HG02588 (cell line): Measurements from ENCODE around the gene ONECUT2.

ENCODE experiments used
- ATAC-seq: cut with Tn5 transposase; IDR thresholded peaks from one replicate; pipeline ENCODE4 v1.9.1; 2021; ENCODE audit warnings: mild to moderate bottlenecking, moderate library complexity; ENCODE audit not compliant: unreplicated experiment

ONECUT2 gene

DNA sequence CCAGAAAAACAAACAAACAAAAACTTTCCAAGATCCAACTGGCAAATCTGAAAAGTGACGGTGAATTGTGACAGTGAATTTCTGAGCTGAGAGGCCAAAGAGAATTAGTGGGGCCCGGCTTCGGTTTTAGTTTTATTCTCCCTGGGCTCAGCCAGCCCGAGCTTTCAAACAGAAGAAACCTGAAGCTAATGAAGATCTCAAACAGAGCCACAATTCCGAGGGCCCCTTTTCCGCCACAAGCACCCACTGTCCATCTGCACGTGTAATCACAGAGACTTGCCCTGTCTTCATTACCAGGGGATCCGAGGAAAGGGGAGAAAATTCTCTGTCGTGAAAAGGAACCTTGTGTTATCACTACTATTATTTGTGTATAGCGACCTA is 4.2 kb upstream of the ONECUT2 start:
- ATAC-seq = no peak

DNA sequence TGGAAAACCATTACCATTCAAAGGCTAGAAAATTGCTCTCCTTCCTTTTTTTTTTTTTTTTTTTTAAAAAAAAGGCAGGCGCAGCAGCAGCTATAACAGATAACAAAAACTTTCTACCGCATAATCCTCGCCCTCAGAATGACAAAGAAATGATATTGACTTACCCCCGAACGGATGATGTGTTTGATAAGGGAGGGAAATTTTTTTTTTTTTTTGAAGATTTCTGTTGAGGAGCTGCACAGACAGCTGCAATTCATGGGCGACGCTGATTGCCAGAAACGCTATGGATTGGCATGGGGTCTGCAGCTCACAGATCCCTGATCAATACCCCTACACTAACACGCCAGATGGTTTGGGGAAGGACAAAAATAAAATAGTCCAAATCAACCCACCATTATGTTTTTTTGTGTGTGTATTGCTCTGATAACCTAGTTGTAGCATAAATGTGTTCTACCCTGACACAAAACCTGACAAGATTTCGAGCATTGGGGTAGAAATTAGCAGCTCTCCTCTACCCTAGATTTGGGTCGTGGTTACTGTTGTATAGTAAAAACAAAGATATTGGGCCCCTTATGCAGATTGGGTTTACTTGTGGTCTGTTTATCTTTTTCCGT is 3.6 kb upstream of the ONECUT2 start:
- no peak for ATAC-seq

DNA sequence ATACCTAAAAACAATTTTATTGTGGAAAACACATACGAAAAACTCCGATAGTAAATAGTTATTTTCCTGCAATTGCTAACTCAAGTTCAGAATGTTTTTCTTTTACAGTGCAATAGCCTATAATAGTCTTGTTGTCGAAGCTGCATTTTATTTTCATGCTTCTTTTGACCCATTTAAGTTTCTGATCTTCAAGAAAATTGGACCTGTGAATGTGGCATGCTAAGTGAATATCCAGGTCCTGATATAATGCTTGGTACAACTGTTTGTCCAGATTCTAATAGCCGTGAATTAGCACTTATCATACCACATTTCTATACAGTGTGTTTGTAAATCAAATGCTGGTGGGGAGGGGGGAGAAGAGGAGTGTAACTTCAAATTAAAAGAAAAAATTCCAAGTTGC is 3.0 kb upstream of the ONECUT2 start:
- no peak for ATAC-seq

DNA sequence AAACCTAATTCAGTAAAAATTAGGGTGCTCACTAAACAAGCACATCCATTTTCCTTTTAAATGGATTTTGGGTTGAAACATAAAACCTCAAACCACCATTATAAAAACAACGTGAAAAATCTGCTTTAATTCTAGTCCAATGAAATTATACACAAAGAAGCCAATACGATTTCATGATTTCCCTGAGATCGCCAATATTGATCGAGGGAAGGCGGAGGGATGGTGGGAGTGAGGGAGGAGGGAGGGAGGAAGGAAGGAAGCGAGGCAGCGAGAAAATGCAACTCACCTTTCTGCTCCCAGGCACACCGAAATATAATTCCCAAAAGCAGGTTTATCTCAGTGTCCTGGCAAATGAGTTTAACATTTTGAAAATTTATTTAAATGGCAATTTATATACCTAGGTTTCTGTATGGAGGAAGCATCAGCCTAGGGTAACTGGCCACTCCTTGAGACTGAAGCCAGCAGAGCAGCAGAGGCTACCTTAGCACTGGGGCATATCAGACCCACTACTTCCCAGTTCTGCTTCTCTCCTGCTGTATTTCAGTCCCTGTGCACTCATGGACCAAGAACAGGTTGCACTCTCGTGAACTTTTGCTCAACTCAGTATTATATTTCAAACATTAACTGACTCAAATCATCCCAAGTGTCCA is 2.3 kb upstream of the ONECUT2 start:
- ATAC-seq = no peak

DNA sequence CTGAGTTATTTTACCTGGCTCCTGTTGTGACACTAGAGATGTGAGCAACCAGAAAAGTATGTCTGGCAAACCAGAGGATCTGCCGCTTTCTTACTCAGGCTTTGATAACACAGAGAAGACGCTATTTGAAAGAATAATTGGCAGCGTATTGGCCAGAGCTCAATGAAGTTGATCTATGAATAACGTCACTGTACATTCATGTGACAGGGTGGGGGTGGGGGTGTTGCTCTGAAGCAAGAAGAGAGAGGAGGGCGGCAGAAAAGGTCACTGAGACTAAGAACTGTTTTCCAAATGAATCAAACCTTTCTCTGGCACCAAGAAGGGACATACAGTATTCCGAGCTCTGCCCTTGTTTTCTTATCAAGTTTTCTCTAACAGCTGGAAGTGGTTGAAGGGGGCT is 1.7 kb upstream of the ONECUT2 start:
- no peak for ATAC-seq

DNA sequence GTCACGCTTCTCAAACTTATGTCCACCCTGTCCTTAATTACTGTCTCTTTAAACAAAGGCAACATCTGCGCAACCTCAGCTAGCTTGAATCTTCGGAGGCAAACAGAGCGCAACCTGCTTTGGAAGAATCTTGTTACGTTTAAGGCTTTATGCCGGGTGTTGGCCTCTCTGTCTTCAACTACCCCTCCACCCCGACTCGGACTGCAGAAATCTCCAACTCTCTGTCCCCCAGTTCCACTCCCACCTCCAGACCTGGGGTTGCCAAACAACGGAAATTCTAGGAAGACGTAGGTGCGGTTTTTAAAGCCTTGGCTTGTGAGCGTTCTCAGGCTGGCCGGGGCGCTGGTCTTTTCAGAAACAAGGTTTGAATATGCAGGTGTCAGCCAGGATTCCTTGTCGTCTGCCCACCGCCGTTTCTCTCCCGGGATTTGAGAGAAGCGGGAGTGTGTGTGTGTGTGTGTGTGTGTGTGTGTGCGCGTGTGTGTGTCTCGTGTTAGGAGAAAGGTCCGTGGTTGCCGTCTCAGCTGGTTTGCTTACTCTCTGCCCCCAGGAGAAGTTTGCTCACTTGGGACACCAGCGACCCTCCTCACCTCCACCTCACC is 1.1 kb upstream of the ONECUT2 start:
- ATAC-seq = no peak

DNA sequence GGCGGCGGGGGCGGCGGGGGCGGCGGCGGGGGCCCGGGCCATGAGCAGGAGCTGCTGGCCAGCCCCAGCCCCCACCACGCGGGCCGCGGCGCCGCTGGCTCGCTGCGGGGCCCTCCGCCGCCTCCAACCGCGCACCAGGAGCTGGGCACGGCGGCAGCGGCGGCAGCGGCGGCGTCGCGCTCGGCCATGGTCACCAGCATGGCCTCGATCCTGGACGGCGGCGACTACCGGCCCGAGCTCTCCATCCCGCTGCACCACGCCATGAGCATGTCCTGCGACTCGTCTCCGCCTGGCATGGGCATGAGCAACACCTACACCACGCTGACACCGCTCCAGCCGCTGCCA is 644 bp downstream of the ONECUT2 start:
- no peak for ATAC-seq

DNA sequence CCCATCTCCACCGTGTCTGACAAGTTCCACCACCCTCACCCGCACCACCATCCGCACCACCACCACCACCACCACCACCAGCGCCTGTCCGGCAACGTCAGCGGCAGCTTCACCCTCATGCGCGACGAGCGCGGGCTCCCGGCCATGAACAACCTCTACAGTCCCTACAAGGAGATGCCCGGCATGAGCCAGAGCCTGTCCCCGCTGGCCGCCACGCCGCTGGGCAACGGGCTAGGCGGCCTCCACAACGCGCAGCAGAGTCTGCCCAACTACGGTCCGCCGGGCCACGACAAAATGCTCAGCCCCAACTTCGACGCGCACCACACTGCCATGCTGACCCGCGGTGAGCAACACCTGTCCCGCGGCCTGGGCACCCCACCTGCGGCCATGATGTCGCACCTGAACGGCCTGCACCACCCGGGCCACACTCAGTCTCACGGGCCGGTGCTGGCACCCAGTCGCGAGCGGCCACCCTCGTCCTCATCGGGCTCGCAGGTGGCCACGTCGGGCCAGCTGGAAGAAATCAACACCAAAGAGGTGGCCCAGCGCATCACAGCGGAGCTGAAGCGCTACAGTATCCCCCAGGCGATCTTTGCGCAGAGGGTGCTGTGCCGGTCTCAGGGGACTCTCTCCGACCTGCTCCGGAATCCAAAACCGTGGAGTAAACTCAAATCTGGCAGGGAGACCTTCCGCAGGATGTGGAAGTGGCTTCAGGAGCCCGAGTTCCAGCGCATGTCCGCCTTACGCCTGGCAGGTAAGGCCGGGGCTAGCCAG is 1.2 kb downstream of the ONECUT2 start:
- no peak for ATAC-seq

DNA sequence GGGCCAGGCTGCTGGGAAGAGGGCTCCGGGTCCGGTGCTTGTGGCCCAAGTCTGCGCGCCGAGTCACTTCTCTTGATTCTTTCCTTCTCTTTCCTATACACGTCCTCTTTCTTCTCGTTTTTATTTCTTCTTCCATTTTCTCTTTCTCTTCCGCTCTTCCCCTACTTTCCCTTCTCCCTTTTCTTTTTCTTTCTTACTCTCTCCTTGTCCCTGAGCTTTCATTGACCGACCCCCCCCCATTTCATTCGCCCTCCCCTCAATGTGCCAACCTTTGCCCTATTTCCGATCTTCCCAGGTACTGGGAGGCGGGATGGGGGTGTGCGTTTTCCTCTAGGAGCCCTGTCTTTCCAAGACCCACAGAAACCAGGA is 1.8 kb downstream of the ONECUT2 start:
- no peak for ATAC-seq

DNA sequence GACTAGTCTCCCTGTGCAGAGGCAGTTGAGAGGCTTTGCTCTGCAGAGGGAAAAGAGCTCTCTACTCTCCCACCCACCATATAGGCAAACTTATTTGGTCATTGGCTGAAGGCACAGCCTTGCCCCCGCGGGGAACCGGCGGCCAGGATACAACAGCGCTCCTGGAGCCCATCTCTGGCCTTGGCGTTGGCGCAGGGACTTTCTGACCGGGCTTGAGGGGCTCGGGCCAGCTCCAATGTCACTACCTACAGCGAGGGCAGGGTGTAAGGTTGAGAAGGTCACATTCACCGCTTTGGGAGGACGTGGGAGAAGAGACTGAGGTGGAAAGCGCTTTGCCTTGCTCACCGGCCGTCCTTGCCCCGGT is 2.2 kb downstream of the ONECUT2 start:
- ATAC-seq = no peak

DNA sequence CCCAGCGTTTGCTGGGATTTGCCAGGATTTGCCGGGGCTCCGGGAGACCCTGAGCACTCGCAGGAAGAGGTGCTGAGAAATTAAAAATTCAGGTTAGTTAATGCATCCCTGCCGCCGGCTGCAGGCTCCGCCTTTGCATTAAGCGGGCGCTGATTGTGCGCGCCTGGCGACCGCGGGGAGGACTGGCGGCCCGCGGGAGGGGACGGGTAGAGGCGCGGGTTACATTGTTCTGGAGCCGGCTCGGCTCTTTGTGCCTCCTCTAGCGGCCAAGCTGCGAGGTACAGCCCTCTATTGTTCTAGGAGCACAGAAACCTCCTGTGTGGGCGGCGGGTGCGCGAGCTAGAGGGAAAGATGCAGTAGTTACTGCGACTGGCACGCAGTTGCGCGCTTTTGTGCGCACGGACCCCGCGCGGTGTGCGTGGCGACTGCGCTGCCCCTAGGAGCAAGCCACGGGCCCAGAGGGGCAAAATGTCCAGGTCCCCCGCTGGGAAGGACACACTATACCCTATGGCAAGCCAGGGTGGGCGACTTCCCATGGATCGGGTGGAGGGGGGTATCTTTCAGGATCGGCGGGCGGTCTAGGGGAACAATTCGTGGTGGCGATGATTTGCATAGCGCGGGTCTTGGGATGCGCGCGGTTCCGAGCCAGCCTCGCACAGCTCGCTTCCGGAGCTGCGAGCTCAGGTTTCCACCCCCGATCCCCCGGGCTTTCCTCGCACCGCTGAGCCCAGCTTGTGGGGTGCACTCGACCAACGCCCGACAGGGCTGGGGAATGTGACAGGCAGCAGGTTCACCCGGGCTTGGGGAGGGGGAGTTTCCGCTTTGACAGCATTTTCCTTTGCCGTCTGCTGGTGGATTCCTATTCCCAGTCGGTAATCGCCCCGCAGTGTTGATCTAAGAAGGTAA is 2.8 kb downstream of the ONECUT2 start:
- ATAC-seq = no peak

DNA sequence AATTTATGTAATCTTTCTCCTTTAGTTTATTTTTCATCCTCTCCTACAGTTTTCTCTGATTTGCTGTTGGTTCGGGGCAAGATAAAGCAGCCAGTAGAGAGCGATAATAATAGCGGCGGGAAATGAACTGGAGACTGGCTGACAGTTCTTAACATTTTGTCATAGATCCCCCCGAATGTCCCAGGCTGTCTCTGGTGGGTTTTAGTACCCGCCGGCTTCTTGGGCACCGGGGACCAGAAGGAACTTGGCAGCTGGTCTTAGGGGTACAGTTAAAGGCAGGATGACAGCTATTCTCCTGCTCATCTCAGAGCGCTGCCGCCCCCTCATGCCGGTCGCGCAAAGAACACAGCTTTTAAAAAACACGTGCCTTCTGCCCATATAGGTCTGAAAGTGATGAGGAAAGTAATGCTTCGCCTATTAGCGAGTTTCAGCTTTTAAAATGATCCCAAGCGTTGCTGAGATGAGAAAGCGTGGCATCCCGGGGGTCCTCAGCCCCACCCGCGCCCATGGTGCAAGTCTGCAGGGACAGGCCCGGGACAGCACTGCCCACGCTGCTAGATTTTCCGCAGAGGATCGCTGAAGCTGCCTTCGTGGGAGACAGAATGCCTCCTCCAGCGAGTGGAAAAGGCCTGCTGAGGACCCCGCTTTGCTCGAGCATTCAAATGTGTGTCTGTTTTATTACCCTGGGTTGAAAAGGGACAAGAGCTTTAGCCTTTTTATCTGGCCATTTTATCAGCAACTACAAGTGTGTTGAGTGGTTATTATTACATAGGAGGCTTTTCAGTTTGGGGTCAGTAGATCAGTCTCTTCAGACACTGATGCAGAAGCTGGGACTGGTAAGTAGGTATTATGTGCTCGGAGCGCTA is 3.8 kb downstream of the ONECUT2 start:
- no peak for ATAC-seq

DNA sequence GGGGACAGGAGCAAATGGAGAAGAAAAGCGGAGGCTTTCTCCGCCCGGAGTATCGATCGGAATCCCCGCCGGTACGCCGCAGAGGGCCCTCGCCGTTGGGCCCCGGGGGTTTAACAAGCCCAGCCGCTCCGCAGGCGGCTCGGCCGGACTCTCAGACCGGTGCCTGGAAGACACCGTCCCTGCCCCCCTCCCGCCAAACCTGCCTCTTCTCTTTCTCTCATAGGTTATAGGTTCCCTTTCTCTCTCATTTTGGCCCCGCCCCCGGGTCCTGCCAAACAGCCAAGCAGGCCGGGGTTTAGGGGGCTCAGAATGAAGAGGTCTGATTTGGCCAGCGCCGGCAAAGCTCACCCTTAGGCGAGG is 4.4 kb downstream of the ONECUT2 start:
- no peak for ATAC-seq

DNA sequence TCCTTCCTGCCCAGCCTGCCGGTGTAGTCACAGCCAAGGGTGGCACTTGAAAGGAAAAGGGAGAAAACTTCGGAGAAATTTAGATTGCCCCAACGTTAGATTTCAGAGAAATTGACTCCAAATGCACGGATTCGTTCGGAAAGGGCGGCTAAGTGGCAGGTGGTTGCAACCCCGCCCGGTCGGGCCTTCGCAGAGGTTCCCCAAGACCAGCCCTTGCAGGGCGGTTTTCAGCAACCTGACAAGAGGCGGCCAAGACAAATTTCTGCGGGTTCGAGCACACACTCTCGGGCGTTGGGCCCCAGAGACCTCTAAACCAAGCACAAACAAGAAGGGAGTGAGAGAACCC is 4.8 kb downstream of the ONECUT2 start:
- ATAC-seq = no peak

DNA sequence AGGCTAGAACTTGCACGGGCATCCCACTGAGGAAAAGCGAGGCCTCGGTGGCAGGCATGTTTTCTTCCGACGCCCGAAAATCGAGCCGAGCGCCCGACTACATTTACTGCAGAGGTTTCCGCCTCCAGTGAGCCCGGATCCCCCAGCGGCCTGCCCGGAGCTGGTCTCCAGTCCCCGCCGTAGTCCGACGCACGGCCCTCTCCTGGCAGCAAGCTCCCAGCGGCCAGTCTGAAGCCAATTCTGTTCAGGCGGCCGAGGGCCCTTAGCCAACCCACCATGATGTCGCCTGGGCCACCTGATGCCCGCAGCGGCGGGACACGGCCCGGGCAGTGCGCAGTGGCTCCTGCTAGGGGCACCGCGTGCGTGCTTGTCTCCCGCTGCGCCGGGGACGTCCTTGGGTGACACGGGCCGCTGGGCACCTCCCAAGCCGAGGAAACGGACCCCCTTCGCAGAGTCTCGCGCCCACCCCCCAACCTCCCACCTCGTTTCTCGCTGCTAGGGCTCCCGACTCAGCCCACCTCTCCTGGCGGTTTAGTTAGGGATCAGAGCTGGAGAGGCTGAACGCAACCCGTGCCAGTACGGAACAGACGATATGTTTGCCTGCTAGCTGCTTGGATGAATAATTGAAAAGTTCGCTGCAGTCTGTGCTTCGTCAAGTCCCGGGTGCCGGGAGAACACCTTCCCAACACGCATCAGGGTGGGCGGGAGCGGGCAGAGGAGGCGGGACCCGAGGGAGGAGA is 5.3 kb downstream of the ONECUT2 start:
- ATAC-seq = no peak

DNA sequence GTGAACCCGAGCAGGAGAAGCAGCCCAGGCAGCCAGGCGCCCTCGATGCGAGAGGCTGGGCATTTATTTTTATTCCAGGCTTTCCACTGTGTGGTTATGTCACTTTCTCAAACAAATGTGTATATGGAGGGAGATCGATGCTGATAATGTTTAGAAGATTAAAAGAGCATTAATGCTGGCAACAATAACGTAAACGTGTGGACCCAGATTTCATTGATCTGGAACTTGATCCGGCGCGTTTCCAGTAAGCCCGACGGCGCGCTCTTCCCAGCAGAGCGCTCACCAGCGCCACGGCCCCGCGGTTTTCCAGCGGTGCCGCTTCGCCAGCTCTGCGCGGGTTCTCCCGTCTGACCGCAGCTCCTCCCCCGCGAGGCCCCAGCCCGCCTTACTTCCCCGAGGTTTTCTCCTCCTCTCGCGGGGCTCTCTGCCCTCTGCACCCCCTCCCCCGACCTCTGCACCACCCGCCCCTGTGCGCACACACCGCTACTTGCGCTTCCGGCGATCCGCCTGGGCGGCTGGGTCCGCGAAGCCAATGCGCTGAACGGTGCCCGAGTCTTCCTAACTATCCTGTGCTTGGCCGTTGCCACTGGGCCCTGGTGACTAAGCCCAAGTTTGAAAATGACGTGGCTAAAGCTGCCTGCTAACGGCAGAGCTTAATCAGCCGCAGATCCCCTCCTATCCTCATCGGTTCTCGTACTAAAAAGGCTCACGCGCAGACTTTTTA is 6.1 kb downstream of the ONECUT2 start:
- no peak for ATAC-seq

DNA sequence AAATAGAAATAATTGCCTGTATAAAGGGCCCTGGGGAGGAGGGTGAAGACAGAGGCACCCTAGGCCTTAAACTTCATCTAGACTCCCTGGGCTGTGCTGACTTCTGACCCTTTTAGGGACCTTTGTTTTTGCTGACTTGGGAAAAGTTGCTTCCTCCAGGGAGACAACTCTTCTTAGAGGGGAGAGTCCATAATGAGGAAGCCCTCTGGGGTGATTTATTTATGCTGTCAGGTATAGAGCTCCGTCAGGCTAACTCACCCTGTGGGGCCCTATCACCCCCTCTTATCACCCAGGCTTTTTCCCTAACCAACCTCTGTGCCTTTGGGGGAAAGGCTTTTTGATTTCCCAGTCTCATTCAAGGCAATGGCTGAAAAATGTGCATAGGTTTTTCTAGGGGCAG is 8.1 kb downstream of the ONECUT2 start:
- ATAC-seq = no peak

DNA sequence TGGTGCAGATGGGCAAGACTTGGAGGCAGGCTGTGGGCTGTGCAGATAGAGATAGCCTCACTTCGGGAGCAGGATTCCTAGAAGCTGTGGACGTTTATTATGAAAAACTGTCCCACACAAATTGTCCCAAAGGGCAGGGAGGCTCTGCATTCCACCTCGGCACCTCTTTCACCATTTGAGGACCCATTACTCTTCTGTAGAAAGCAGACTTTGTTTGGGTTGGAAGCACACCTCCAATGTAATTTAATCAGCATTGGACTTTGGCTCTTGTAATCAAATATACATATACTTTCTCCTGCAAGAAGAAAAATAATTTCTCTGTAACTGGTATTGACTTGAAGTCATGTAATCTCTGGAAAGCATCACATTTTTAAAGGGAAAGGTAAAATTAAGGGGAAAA is 8.5 kb downstream of the ONECUT2 start:
- no peak for ATAC-seq

DNA sequence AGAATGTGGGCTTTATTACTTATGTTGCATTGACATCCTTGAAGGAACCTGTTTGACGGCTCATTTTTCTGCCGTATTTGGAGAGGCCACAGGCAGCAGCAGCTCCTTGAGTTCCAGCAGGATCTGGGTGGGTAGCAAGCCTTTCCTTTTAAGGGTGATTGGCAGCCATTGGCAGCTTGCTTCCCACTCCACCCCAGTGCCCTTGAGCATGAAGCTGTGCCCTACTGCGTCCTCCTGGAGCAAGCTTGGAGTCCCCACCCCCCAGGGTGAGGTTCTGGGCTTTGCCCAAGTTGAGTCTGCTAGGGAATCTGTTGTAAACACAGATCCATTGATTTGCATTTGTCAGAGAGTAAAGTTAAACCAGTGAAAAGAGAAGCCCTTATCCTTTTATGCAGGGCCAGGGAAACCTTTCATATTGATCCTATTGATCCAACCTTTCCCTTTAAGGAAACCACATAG is 9.2 kb downstream of the ONECUT2 start:
- ATAC-seq = no peak
